VCaP (cell line): Measurements from ENCODE around the gene MDM2.

Source experiments
- H3K27ac ChIP-seq: fragments of 450-650 bp; 2 replicates; pipeline ENCODE4 v1.5.1; 2017
- CTCF ChIP-seq: fragments of 450-650 bp; conservative IDR thresholded peaks from 2 replicates; pipeline ENCODE4 v1.5.1; 2017; ENCODE audit warnings: mild to moderate bottlenecking, moderate library complexity

Gene MDM2

GRCh38 chr12:68864604-68865003 is 56.6 kb downstream of the MDM2 start:
- TF ChIP-seq CTCF: no peak
- no peak overlapping the region for H3K27ac ChIP-seq

GRCh38 chr12:68865399-68866164 is 57.6 kb downstream of the MDM2 start:
- no peak for TF ChIP-seq CTCF
- no peak overlapping the region for H3K27ac ChIP-seq

- H3K27ac ChIP-seq: no peak overlapping the region
- TF ChIP-seq CTCF: no peak
Observed at GRCh38 chr12:68866950-68867349, 59.0 kb downstream of the MDM2 start.

- H3K27ac ChIP-seq: no peak overlapping the region
- no peak for TF ChIP-seq CTCF
Observed at GRCh38 chr12:68867606-68868005, 59.6 kb downstream of the MDM2 start.

DNA sequence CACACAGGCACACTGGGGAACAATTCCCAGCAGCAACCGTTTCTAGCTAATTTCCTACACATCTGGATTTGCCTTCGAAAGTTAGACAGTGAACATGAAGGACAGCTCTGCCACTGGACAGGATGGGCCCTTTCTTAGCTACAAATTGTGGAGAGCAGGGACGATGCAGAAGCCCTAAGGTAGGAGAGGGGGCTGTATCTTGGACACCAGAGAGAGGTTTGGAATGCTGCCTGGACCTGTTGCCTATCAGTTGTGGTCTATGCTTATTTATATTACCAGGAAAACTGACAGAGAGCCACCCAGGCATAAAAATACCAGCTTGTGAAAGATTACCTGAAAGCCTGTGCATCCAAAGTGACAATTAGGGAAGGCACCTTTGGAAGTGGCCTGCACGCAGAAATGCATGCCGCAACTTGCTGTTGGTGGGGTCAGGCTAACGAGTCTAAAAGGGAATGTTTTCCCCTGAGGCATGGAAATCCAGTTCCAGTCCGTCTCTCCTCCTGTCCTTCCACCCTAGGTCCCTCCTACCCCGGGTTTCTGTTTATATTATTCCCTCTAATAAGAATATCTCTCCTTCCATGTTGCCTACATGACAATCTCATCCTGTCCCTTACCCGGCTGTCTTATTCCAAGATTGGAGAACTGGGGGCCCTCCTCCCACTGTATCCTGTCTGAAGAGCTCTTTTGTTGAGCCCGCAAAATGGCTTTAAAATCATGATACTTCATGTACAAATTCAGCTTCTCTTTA is 60.2 kb downstream of the MDM2 start:
- no peak for TF ChIP-seq CTCF
- no peak overlapping the region for H3K27ac ChIP-seq

- H3K27ac ChIP-seq: no peak overlapping the region
- no peak for TF ChIP-seq CTCF
Observed at GRCh38 chr12:68870011-68870410, 62.0 kb downstream of the MDM2 start.

DNA sequence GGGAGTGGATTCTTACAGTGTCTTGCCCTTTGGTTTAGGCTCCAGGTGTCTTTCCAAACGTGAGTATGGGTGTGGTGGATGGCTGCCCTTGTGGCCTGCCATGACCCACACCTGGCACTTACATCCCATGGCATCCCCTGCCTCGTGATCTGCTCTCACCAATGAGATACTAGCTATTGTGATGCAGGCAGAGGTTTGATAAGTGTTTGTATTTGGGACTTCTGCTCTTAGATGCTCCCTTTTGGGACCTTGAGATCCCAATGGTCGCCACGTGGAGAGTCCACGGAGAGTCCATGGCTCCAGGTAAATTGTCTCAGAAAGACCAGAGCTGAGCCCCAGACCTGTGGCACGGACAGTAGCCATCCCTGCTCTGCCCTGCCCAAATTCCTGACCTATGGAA is 62.5 kb downstream of the MDM2 start:
- no peak for TF ChIP-seq CTCF

More for the DNA sequence above, 62.5 kb downstream of the MDM2 start:
- H3K27ac ChIP-seq: no peak overlapping the region
